HG03095 (cell line): ENCODE results near the gene HOXB1.

Experiments used
- ATAC-seq: cut with Tn5 transposase; IDR thresholded peaks from one replicate; pipeline ENCODE4 v1.9.1; 2021; ENCODE audit warnings: moderate library complexity; ENCODE audit not compliant: unreplicated experiment

HOXB1 gene

DNA sequence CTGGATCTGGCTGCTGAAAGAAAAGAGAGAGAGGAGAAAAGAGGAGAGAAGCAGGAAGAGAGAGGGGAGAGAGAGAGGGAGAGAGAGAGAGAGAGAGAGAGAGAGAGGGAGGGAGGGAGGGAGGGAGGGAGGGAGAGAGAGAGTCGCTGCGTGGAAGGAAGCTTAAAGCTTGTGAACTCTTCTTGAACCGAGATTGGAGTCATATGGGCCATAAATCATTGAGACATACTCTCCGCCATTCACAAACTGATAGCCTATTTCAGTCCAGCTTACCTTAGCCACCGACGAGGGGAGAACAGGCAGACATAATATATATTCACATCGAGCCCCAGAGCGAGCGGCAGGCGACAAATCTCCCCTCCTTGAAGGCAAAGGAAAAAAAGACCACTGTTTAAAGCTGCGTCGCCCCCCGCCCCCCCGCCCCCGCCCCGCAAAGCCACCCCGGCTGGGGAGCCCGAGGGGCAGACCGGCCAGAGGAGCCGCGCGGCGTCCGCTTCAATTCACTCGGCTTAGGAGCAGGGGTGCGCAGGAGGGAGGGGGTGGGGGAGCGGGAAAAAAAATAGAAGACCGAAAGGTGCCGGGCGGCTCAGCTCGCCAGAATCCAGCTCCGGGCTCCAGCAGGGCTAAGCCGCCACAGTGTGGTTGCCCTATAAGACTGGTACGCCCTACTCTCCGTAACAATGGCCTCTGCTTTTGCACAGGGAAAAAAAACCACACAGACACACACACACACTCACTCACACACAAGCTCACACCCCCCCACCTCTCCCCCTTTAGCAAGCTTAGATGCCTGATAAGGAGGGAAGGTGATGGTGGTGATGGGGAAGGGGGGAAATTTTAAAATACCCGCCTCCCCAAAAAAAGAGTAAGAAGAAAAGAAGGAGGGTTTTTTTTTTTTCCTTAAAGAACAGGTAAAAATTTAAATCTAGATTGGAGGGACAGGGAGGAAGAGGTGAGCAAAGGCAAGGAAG lies 24.7 kb upstream of the HOXB1 start:
- no peak for ATAC-seq

DNA sequence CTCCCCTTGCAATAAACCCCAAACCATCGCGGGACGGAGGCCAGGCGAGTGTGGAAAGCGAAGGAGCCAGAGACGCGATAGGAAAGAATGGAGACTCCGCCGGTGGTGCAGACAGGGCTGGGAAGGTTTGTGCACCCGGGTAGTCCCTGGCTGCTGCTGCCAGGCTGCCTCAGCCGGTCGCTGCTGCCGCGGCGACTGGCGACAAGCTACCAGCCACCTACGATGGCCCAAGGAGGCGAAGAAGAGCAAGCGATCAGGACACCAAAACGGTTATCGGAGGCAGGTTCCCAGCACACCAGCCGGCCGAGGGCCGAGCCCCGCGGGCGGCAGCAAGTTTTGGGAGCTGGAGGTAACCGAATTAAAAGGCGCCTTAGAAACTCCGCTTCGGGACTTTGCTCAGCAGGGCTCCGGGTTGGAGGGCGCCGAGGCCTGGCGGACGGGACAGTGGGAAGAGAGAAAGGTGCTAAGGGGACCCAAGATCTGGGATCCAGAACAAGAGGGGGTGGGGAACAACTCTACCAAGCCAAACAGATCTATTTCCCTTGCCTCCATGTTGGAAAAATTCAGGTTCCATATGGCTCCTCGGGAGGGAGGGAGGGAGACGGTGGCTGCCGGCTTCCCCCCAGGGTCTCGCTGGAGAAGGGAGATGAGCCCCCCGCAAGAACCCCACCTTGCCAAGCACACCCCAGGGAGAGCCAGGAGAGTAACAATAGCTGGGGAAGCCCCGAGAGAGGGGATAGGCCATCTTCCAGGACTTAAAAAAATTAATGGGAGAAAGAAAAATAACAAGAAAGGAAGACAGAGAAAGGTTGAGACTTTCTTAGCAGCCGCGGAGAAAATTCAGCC lies 23.8 kb upstream of the HOXB1 start:
- ATAC-seq: no peak

DNA sequence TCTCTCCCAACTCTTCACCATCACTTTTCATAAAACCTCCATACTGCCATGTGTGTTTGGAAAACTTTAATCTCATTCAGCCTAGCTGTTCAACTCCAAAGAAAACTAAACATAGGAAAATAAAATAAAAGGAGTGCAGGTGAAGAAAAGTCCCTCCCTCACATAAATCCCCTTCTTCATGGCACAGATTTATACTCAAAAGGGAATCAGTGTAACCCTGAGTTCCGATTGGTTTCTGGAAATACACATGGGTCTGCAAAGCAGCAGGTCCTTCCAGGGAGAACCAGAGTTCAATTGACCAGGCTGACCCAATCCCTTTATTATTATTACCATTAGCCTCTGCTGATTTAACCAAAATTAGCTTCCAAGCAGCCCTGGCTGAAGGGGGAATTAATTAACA lies 23.0 kb upstream of the HOXB1 start:
- ATAC-seq: no peak

DNA sequence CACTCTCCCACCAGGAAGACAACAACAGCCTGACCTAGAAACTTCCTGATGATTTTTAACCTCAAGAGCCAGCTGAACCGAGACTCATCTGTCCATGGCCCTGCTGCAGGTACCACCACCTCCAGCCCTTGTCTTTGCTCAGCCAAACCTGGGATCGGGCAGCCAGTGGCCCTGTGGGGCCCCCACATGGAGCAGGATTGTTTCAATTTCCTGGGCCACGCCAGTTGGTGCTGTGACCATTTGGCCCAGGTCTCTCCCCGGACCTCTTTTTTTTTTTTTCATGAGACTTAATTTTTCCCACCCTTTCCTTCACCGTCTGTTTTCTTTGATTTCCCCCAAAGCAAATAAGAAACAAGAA lies 22.4 kb upstream of the HOXB1 start:
- ATAC-seq: no peak

DNA sequence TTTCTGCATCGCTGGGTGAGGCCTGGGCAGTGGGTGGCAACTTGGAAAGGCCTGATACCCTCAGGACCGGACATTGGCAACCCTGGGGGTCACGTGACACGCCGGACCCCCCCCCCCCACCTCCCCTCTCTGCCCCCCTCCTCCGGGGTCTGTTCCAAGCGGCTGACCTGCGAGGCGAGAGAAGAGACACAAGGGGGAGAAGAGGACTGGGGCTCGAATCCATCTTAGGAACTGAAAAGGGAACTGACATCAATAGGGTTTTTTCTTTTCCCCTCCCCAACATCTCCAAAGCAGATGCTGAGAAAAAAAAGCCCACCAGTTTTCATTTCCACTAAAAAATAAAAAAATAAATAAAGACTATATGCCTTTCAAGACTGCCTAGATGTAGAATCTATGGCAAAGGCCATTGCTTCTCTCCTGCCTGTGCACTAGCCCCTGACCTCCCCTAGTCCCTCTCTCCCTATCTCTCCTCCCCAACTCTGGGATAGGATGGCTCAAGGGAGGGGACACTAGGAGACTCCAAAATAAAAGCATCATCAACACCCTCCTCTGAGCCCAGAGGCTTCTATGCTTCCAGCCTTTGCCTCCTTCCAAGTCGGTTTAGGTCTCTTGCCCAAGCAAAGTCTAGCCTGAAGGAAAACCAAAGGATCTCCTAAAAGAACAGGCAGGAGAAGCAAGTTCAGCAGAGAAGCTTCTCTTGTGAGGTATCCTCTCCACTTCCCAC lies 21.8 kb upstream of the HOXB1 start:
- ATAC-seq: no peak

DNA sequence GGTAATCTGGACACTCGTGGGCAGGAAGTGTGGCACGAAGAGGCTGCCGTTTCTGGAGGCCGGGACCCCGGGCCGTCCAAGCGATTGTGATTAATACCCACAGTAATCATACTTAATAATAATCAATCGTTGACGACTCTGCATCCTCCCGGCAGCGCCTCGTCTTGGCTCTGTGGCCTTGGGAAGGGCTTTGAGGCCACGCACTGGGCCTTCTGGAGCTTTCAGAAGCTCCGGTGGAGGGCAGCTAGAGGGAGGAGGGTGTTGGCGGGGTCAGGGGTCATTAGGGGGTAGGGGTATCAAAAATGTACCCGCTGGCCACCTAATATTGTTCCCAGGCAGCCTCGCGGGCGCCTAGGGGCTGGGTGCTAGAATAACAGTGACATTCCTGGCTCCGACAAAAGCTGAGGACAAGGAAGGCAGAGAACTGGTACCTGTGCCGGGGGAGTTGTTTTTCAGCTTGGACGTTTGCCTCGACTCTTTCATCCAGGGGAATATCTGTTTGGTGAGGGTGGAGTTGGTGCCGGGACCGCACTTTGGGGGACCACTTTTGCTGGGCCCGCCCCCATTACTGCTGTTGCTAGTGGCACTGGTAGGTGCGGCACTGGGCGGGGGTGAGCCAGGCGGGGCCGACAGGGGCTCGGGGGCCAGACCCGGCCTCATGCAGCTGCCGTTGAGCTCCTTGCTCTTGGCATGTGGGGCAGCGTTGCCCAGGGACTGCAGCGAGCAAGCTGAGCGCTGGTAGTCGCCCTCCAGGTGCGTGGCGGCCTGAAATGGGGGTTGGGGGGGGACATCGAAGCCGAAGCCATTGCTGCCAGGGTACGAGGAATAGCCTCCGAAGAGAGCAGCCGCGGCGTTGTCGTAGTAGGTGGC lies 21.0 kb upstream of the HOXB1 start:
- no peak for ATAC-seq

DNA sequence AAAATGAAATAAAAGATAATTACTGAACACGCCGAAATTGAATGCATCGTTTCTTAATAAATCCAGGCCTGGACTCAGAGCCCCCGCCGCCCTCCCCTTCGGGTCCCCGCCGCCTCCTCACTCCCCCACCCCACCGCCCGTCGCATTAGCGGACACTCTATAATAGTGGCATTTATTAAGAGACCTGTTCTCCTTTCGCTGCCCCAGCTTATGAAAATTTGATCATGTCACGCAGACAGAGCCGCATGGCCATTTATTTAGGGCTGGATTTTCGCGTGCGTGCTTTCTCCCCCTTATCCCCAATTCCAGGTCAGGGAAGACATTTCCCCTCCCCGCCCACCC lies 20.4 kb upstream of the HOXB1 start:
- ATAC-seq: no peak

DNA sequence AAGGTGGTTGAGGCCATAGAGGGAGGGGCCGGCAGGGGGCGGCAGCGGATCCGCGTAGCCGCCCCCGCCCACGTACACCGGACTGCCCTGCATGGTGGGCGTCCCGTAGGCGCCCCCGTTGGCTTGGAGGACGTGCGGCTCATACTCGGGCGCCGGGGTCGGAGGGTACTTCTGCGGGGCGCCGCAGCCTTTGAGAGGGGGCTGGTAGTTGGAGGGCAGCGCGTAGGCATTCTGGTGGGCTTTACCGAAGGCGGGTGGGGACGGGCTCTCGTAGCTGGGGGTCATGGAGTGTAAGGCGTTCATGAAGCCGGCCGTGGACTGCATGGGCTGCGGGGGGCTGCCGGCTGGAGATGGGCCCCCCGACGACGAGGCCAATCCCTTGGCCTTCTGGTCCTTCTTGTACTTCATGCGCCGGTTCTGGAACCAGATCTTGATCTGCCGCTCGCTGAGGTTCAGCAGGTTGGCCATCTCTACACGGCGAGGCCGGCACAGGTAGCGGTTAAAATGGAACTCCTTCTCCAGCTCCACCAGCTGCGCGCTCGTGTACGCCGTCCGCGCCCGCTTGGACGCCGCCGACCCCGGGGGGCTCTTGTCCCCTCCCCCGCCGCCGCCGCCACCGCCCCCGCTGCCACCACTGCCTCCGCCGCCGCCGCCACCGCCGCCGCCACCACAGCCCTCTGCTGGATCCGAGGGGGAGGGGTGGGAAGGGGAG lies 19.8 kb upstream of the HOXB1 start:
- ATAC-seq: no peak

DNA sequence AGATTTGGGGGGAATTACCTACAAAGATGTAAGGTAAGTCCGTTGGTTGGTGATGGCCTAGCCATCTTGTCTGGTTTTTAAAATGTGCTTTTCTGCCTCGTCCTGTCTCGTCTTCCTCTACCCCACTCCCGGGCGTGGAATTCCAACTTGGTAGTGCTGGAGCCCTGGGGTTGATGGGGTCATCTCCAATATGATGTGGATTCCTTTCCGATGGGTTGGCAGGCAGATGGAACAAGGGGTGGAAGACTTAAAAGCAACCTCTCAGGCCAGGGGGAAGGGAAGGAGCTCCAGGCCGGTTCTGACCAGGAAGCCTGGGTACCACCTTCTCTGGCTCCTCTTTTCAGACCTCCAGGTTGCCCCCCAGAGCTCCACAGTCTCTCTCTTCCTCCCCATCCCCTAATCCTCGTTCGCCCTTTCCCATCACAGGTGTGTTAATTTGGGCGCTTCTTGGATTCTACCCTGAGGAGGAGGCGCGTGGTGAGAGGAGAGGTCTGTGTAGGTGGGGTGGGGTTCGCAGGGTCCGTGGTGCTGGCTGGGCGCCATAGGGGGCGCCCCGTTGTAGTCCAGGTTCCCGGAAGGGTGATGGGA lies 19.2 kb upstream of the HOXB1 start:
- no peak for ATAC-seq

DNA sequence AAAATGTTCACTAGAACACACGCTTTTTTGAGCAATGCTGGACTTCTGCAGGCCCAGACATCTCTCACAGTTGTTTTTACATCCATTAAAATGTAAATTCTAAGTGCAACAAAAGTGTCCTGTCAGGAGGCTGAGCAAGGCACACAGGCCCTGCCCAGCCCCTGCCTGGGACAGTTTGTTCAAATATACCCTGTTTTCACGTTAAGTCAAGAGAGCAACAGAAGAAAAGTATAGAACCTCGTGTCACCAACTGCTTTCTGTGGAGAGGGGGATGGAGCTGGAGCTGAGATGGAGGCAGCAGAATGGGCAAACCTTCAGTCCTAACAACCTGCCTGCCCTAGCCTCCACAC lies 18.4 kb upstream of the HOXB1 start:
- no peak for ATAC-seq

DNA sequence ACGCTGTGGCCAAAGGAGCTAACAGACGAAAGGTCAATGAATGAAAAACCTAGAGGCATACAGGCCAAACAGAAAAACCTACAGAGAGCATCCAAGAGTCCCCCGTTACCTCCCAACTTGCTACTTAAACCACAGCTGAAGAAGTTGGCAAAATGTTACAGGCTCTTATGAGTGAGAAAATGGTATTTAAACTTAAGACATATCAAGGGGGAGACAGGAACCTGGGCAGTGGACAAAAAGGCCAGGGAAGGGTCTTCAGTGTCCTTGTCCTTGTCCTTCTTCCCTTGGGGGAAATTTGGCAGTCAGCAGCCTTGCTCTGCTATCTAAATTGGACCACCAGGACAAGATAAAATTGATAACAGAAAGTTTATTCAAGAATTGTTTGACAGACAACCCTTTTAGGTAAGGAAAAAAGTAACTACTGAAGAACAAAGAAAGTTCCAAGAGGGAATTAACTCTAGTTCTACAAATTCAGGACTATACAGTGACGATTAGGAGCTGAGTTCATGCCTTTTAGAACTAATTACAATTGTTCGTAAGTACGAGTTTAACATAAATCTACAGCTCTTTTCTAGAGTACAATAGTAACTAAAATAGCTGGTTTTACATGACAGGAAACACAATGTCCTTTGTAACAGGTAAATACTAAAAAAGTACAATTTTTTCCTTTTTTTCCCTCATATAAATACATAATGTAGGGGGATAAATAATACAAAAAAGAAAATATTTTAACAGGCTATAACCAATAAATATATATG lies 17.9 kb upstream of the HOXB1 start:
- no peak for ATAC-seq

DNA sequence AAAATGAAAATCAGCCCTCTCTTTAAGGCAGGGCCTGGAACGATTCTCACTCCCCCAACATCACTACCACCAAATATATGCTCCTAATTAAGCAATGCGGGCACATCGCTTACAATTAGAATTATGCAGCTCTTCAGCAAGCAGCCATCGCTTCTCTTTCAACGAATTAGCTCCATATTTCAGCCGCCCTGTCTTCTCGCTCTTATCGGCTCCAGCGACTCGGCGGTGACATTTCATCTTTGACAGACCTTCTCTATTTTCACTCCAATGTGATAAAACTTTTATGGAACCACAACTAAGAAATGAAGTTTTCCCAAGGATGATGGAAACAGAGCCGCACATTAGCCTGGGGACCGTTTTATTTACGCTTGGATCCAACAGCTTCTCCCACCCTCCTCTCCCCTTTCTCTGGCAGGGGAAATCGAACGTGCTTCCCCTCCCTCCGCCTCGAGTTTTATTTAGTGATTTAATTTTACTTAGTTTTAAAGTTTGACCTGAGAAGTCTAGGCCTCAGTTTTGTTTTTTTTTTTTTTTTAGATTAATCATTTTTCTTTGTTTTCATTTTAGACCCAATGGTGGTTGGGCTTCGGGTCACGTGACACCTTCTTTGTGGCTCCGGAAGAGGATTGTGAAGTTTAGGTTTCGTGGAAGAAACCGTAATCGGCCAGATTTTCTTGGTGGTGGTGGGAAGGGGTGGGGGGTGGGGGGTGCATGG lies 17.2 kb upstream of the HOXB1 start:
- ATAC-seq: no peak

DNA sequence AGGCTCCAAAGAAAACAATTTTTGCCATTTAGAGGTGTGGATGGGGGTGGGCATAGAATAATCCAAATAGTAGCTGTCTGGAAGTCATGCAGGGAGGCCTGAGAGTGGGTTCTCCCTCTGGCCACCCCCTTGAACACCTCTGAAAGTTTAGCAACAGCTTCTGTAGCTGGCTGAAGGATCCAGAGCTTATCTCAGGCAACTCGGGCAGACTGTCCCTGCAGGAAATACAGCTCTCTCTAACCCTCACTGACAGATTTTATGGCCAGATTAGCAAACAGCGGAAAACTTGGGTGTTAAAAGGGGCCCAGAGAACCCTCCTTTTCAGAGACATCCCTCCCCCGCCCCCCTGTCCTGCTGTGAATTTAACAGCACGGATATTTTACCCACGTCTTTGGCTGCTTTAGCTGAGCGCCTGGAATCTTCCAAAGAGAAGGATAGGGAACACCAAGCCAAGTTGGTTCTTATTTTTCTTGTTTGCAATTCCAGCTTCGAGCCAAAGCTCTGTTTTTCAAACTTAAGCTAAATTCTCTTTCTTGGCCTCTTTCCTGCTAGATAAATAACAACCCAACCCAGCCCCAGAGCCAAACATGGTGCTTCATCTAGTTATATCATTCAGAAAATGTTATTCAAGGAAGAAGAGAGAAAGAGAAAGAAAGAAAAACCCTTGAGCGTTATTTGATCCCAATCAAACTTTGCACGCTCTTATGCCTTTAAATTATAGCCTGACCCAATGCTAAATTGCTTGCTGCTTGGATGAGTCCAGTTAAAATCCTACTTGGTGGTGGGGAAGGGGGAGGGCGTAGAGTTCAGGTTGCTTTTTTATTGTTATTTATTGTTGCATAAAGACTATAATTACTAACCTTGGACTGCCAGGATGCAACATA lies 16.4 kb upstream of the HOXB1 start:
- ATAC-seq: no peak

DNA sequence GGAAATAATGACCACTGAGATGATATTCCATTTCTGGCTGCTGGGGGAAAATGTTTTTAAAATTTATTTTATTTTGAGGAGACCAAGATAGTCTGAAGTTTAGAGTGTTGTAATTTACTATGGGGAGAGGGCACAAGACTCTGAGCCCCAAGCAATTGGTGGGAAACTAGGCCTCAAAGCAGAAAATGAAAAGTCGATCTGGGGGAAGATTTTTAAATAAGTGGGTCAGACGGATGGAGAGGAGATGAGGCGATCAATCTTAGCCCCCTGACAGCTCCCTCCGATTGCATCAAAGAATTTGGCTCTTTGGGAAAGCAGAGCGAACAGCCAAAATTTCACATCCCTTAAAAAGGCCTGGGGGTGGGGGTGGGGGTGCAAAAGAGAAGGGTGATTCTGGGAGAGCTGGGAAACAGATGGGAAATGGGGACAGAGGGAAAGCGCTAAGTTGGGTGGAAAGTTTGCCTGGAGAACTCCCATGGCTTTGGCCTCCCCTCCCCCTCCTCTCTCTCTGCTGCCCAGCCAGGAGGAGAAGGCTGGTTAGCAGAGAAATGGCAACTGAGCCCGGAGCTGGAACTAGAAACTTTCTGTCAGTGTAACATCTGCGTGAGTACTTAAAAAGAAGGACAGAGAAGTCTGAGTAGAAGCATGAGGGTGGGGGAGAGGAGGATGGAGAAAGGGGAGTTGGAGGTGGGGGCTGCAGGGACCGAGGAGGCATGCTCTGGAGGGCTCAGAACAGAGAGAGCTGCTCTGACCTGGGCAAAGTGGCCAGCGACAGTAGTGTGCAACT lies 15.5 kb upstream of the HOXB1 start:
- ATAC-seq: no peak

DNA sequence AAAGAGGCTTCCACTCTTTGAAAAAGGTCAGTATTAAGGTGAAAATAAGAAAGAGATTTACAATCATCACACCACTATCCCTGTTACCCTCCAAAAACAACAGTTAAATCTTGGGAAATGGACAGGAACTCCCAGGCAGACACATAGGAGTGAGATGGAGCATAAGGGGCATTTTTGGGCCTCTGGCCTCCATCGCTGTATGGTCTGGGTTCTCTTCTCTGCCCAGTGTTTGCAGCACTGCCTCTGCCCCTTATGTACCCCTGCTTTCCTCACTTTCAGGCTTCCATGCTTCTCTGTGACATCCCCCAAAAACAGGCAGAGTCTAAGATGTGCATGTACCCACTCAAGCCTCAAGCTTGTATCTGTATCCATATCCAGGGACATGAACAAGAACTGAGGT lies 14.7 kb upstream of the HOXB1 start:
- no peak for ATAC-seq

DNA sequence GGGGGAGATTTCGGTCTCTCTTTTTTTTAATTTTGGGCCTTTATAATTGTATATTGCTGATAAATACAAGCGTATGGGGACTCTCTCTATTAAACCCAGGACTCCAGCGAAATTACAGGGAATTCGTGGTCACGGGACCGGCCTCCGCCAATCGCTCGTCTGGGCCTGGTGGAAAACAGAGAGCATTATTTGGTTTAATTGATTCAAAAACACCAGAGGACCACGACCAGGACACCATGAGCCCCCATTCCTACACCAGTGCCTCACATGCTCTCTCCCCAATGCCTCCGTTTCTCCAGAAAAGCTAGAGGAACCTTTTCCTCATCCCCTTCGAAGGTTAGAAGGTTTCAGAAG lies 14.2 kb upstream of the HOXB1 start, which contains the start of gene HOXB2:
TSS of gene HOXB2 (minus strand) at position 88 of the 354 bp plus-strand sequence. CDS start 198 bp downstream, outside the sequence.
- no peak for ATAC-seq
